Measurements from ENCODE around the gene ADH1B.
"Not testable (repeated sequence)": the region's sequence is repeated elsewhere in the genome, so short reads cannot be mapped to it uniquely, and the experiment has no call there.

Gene ADH1B

DNA sequence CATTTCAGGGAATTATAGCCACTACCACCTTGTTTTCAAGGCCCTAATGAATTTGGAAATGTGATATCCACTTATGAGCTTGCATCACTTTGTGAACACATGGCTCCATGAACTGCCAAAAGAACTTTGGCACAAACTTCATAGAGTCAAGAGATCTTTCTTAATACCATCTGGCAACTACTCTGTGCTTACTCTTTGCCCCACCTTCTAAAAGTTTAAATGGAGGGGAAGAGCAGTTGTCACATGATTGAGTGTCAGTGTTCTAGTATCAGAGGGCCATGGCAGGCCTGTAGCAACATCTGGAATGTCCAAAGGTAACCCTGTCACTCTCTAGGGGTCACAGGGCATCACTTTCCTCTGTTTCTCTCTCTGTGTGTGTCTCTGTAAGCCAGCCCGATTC, 2.6 kb upstream of the ADH1B start:
- peak; percentile 75 for DNase-seq

DNA sequence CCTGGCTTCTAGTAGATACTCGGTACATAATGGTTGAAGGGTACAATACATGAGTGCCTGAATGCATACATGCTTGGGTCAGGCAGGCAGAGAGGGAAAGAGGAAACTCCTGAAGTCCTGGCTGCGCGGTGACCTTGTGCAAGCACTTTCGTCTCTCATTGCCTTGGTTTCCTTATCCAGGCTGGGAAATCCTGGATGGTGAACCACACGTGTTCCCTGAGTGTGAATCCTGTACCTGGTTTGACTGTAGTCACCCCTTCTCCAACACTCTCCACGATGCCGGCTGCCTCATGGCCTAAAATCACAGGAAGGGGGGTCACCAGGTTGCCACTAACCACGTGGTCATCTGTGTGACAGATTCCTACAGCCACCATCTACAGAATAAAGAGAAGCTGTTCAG, 3.4 kb downstream of the ADH1B start:
- not testable (repeated sequence) for DNase-seq

DNA sequence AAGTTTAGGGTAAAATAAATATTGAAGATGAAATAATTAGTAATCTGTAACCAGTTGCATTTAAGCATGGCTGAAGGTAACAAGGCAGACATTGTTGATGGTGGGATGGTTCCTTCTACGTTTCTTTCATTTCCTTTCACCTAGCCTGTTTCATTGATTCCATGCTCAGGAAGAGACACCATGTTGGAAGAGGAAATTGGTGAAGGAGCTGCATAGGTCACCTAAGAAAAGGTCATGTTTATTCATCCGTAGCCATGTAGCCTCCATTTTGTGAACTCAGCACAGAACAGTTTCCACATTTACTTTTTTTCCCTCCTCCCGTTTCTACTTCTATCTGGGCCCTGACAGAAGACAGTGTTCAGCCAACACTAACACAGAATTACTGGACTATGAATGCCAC, 3.8 kb downstream of the ADH1B start:
- DNase-seq: no peak

DNA sequence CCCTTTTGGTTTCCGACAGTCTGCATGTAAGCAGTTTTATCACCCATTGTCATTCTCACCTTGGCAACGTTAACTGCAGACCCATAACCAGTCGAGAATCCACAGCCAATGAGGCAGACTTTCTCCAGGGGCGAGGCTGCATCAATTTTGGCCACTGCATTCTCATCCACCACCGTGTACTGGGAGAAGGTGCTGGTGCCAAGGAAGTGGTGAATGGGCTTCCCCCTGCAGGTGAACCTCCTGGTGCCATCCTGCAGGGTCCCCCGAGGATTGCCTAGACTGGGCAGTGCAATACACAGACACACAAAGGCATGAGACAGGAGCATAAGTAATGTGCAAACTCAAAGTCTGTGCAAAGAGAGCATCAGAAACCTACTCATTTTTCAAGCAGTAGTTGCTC, 5.4 kb downstream of the ADH1B start:
- DNase-seq: no peak

DNA sequence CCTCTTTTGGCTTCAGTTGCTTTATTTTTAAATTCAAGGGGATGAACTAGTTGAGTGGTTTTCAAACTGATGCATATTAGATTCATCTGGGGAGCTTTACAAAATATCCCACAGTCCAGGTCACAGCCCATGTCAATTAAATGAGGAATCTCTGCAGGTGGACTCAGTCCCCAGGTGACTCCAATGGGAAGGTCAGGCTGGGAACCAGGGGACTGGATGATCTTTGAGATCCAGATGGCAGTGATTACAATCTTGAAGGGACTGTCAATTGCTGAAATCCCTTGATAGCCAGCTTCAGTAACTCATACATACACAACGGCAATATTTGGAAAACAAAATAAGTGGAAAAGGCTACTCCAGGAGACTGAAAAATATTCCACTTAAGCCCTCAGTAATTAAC, 7.0 kb downstream of the ADH1B start:
- DNase-seq: no peak

DNA sequence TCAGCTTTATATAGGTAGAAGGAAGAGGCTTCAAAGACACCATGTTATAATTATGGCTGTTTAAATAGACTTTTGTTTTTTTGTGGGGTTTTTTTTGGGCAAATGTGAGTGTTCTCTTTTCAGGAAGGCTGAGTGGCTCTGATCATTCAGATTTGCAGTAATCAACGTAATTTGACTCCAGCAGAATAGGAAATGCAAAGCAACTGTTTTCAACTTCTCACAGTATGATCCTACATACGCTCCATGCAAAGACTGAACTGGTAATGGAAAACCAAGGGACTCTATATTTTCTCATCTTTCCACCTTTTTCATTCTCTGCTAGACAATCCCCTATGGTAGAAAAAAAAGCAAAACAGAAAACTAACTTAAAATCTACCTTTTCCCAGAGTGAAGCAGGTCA, 10.8 kb downstream of the ADH1B start:
- no peak for DNase-seq

DNA sequence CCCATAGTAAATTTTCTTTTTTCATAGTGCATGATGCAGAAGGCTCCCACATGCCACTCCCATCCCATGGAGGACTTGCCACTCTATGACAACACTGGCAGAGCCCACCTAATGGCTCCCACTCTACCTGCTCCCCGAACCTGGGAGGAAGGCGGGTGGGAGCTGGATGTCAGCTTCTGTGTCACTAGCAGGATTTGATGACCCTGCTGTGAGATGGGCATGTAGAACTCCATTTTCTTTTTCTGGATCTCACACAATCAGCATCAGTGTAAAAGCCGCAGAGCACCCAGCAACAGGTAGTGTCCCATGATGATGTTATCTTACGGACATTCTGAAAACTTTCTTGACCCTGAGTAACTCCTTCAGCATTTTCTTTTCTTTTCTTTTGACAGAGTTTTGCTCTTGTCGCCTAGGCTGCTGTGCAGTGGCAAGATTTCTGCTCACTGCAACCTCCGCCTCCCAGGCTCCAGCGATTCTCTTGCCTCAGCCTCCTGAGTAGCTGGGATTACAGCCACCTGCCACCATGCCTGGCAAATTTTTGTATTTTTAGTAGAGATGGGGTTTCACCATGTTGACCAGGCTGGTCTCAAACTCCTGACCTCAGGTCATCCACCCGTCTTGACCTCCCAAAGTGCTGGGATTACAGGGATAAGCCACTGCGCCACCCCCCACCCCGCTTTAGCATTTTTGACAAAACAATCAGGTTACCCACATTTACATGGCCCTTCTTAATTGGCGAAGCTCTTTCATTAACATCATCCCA, 15.4 kb downstream of the ADH1B start:
- no peak for DNase-seq

DNA sequence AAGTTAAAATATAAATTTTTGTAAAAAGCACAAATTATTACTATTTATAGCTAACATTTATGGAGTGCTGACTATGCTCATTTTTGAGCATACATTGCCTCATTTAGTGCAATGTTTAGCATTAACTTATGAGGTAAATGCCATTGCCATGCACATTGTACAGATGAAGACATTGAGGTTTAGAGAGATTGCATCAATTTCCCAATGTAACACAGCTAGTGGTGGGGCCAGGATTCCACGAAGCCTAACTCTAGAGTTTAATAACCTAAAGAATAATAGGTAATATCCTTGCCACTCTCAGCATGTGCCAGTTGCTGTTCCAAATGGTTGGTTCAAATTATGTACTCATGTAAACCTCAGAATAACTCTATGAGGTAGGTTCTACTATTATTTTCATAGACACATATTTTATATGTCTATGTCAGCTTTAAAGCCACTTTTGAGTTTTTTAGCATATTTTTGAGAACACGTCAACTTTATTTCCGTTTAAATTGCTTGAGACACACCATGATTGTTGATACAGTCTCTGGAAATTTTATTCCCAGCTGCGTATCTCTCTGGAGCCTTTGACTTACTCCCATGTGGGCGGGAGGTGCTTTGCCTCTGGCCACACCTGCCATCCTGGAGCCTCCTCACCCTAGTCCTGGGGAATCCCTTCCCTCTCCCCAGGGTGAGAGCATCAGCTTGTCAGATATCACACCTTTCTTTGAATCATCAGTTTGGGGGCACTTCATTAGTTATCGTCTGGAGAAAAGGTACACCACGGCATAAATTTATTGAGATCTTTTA, 19.6 kb downstream of the ADH1B start:
- no peak for DNase-seq

DNA sequence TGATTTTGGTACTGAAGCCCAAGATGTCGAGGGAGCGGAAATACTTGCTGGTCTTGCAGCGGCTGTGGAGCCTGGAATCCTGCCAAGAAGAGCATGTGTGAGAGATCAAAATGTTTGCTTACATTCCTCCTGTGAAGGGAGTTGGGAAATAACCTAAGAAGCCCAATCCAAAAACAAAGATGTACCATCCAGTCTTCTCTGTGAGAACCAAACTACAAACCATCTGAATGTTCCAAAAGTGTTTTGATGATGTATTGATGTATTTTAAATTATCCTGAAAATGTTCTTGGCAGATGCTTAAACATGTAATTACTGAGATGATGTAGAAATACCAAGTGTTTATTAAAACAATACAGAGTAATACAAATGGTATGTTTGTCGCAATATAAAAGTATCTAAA, 20.3 kb downstream of the ADH1B start:
- DNase-seq: peak; percentile 30

DNA sequence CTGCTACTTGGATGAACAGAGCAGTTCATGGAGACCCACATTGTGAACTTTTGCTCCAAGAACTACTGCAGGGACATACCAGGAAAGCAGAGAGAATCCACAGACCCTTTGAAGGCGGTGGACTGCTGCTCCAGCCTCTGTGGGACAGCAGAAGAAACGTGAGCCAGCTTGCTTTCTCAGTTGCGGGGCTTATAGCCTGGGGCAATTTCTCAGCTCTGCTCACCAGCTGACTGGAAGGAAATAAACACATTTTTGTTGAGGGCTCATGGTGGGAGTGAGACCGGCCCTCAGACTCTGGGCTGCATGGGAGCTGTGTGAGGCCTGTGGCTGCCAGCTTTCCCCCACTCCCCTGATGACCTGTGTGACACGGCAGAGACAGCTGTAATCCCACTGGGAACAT, 27.8 kb downstream of the ADH1B start:
- no peak for DNase-seq

DNA sequence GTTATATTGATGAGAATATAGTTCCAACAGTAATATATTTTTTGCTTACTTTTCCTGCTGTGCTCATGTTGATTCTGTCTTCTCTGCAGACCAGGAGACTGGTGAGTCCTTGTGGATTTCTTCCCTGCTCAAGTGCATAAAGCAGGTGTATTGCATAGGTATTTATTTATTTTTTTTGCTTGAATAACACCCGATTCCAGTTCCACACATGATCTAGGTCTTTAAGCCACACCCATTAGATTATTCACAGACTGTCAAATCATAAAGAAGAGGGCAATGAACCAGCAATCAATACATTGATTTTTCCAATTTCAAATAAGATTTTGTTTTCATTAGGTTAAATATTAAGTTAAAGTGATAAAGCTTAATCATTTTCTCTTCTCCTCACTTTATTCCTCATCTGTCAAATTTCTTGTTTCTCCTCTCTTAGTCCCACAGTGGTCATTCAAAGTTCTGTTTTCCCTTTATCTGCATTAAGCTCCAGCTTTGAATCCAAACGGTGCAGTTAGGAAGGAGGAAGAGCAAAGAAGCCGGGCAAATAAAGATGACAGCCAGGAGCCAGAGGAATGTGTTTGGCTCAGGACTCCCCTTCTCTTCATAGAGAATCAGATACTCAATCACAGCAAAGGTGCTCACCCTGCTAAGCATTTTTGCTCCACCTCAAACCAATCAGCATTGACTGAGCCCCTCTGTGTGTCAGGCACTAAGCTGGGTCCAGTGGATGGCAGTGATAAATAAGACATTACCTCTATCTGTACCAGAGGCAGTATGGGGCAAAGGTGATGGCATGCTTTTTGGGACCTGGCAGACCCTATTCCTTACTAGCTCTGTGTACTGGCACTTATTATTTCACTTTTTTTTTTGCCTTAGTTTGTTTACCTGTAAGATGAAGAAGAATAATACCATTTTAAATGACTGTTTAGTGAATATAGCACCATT, 30.1 kb downstream of the ADH1B start, which contains the start of gene ADH1A:
Gene ADH1A, minus strand, starts transcription at position 138 of the 939 bp plus-strand sequence. Its CDS starts 71 bp downstream, at position 67.
- DNase-seq: no peak

DNA sequence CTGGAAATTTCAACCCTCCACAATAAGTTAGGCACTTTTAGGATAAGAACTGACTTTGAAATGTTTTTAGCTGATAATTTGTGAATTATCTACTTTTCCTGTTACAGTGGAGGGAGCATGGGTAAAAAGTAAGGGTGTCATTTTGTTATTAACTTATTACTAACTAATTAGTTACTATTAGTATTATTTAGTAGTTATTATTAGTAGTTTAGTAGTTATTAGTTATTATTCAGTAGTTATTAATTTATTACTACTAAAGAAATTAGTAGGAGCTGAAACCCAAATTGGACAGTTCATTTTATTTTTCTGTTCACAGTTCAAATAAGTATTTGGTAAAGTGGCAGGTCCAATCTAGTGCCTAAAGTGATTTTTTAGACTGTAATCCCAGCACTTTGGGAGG, 35.8 kb downstream of the ADH1B start:
- no peak for DNase-seq

DNA sequence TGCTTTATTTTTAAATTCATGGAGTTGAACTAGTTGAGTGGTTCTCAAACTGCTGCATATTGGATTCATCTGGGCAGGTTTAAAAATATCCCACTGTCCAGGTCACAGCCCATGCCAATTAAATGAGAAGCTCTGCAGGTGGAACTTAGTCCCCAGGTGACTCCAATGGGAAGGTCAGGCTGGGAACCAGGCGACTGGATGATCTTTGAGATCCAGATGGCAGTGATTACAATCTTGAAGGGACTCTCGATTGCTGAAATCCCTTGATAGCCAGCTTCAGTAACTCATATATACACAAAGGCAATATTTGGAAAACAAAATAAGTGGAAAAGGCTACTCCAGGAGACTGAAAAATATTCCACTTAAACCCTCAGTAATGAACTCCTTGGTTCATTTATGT, 38.5 kb downstream of the ADH1B start:
- DNase-seq: no peak

DNA sequence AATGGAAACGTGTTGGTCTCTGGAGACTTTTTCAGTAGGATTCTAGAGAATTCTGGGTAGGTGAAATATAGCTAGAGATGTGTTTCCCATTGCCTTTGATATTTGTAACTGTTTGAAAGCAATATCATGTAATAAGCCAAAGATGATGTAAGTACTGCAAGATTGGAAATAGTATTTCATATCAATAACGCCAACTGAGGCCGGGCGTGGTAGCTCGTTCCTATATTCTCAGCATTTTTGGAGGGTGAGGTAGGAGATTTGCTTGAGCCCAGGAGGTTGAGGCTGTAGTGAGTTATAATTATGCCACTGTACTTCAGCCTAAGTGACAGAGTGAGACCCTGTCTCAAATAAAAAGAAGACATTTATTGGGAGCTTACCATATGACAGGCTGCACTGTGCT, 39.9 kb downstream of the ADH1B start:
- DNase-seq: no peak

DNA sequence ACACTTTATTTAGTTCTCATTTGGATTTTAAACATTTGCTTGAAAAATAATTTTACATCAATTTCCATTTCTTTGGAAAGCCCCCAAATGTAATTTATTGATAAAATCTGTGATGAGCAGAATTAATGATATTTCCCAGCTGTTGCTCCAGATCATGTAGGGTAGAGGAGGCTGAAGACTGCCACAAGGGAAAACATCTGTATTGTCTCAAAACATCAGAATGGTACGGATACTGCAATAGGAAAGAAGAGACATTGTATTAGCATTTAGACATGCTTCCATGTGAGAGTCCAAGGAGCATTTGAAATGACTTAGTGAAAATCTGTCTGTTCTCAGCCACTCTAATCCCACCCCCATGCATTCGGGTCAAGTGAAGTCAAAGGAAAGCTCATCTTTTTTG, 44.8 kb downstream of the ADH1B start:
- no peak for DNase-seq

DNA sequence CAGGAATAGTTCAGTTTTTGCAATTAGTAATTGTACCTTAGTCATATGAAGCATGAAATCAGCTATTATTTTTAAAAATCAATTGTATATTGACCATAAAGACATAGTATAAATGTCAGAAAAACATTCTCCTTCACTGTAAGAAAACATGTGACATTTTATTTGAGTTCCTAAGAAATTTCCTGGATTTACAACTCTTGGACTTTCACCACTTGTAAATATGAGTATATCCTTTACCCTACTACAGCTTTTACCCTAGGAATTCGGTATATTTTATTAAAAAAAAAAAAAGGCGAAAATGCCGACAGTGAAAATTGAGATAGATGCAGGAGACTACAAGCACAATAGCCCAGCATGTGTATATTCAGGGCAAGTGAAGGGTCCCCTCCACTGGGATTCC, 45.3 kb downstream of the ADH1B start:
- no peak for DNase-seq

DNA sequence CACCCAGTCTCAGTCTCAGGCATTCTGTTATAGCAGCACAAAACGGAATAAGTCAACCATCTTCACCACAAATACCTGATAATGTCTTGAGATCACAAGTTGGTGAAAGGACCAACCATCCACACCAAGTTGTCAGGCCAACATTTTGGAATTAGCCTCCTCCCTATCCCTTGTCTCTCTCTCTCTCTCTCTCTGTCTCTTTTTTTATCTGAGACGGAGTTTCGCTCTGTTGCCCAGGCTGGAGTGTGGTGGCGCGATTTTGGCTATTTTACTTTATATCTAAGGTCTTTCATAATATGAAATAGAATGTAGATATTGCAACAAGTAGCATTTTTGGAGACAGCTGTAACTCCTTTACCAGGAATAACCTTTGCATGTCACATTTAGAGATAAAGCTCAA, 46.2 kb downstream of the ADH1B start:
- no peak for DNase-seq

DNA sequence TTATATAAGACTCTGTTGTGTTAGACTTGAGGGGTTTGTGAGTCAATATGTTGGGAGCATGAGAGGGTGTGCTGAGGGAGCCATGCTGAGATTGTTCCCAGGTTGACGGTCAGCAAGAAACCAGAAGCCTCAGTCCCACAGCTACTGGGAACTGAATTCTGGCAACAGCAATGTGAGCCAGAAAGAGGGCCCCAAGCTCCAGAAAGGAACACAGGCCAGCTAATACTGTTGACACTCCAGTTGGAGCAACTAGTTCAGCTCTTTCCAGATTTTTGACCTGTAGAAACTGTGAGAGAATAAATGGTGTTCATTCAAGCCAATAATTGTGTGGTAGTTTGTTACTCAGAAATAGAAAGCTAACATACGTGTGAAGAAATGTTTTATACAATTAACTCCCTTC, 47.5 kb downstream of the ADH1B start:
- DNase-seq: no peak

DNA sequence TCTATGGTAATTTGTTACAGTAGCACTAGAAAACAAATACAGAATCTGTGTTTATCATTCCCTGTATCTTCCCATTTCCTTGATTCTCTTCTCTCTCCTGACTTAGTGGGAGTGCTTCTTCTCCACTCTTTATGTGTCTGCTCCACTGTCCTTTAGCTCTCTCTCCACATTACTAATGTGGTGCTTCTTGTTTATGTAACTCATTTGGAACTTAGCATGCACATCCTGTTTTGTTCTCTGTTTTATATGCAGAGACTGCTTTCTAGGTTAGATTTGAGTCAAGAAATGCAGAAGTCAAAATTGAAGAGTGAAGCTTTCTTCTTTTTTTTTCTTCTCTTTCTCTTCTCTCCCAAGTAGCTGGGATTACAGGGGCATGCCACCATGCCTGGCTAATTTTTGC, 56.3 kb downstream of the ADH1B start:
- DNase-seq: no peak
